IPS-18a (cell line): ENCODE results near the gene FADD.

Experiments
- H3K27ac ChIP-seq: one replicate; pipeline ENCODE4 v1.5.1; 2013; ENCODE audit warnings: low read length
- H3K27me3 ChIP-seq: one replicate; pipeline ENCODE4 v1.6.1; 2013; ENCODE audit warnings: mild to moderate bottlenecking, low read length; ENCODE audit not compliant: control insufficient read depth, insufficient read depth
- H3K36me3 ChIP-seq: one replicate; pipeline ENCODE4 v1.6.1; 2013; ENCODE audit warnings: low read depth, low read length; ENCODE audit not compliant: control insufficient read depth
- H3K4me1 ChIP-seq: one replicate; pipeline ENCODE4 v1.6.1; 2013; ENCODE audit warnings: low read depth, low read length; ENCODE audit not compliant: control insufficient read depth
- H3K4me3 ChIP-seq: one replicate; pipeline ENCODE4 v1.5.1; 2013; ENCODE audit warnings: low read length
- H3K9ac ChIP-seq: one replicate; pipeline ENCODE4 v1.6.1; 2013; ENCODE audit warnings: mild to moderate bottlenecking, low read length, moderate library complexity
- H3K9me3 ChIP-seq: one replicate; pipeline ENCODE4 v1.6.1; 2013; ENCODE audit warnings: low read depth, low read length; ENCODE audit not compliant: control insufficient read depth

Gene FADD

DNA sequence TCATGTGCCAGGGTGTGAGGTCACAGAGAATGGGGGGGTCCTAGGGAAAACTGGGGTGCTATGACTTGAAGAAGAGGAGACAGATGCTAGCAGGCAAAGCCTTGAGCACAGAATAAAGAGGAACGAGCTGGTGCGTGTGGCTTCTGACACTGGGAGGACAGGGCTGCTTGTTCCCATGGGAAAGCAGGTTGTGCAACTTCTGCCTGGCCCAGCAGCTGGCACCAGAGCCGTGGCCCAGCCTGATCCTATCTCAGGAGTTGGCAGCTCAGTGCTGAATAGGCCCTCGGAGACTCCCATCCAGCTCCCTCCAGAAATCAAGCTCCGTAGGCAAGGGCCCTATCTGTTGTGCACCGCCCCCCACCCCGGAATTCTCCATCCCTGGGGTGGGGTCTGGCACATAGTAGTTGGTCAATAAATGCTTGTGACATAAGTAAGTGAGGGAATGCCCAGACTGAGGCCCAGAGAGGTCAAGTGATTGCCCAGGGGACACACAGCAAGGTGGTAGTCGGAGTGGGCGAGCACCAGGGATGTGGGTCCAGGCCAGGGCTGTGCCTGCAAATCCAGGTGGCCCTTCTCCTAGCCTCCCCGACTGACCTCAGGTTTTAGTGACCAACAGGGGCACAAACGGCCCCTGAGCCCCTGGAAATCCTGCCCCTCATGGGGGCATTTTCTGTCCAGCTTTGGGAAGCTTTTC is 19.5 kb upstream of the FADD start:
- H3K4me3 ChIP-seq: no peak overlapping the region
- H3K27me3 ChIP-seq: no peaks in the 10 kb centered on the region
- H3K27ac ChIP-seq: no peak overlapping the region
- H3K4me1 ChIP-seq: no peaks in the 10 kb centered on the region
- no peaks in the 10 kb centered on the region for H3K36me3 ChIP-seq
- no peak overlapping the region for H3K9ac ChIP-seq
- no peaks in the 10 kb centered on the region for H3K9me3 ChIP-seq

GRCh38 chr11:70184396-70184795 is 18.7 kb upstream of the FADD start:
- Histone ChIP-seq H3K27me3 (no peaks in the 10 kb centered on the region), H3K9ac (no peak overlapping the region), H3K9me3 (no peaks in the 10 kb centered on the region), H3K4me3 (no peak overlapping the region), H3K4me1 (no peaks in the 10 kb centered on the region), H3K27ac (no peak overlapping the region), H3K36me3 (no peaks in the 10 kb centered on the region)

- Histone ChIP-seq H3K27me3 (no peaks in the 10 kb centered on the region), H3K27ac (no peak overlapping the region), H3K36me3 (no peaks in the 10 kb centered on the region), H3K9ac (no peak overlapping the region), H3K4me3 (no peak overlapping the region), H3K9me3 (no peaks in the 10 kb centered on the region), H3K4me1 (no peaks in the 10 kb centered on the region)
Observed at GRCh38 chr11:70185348-70186055, 17.6 kb upstream of the FADD start.

GRCh38 chr11:70186420-70186819 is 16.7 kb upstream of the FADD start:
- no peak overlapping the region for H3K27ac ChIP-seq
- no peaks in the 10 kb centered on the region for H3K27me3 ChIP-seq
- no peaks in the 10 kb centered on the region for H3K36me3 ChIP-seq
- no peak overlapping the region for H3K9ac ChIP-seq
- no peak overlapping the region for H3K4me3 ChIP-seq
- H3K9me3 ChIP-seq: no peaks in the 10 kb centered on the region
- no peaks in the 10 kb centered on the region for H3K4me1 ChIP-seq

GRCh38 chr11:70186936-70187335 is 16.2 kb upstream of the FADD start:
- no peak overlapping the region for H3K27ac ChIP-seq
- no peaks in the 10 kb centered on the region for H3K27me3 ChIP-seq
- no peaks in the 10 kb centered on the region for H3K4me1 ChIP-seq

DNA sequence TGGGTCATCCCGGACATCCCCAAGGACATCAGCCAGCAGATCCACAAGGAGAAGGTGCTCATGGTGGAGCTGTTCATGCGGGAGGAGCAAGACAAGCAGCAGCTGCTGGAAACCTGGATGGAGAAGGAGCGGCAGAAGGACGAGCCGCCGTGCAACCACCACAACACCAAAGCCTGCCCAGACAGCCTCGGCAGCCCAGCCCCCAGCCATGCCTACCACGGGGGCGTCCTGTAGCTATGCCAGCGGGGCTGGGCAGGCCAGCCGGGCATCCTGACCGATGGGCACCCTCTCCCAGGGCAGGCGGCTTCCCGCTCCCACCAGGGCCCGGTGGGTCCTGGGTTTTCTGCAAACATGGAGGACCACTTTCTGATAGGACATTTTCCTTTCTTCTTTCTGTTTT is 15.3 kb upstream of the FADD start:
- H3K4me3 ChIP-seq: no peak overlapping the region

More at GRCh38 chr11:70186936-70187335, 16.2 kb upstream of the FADD start:
- Histone ChIP-seq H3K9me3 (no peaks in the 10 kb centered on the region), H3K9ac (no peak overlapping the region), H3K4me3 (no peak overlapping the region), H3K36me3 (no peaks in the 10 kb centered on the region)

DNA sequence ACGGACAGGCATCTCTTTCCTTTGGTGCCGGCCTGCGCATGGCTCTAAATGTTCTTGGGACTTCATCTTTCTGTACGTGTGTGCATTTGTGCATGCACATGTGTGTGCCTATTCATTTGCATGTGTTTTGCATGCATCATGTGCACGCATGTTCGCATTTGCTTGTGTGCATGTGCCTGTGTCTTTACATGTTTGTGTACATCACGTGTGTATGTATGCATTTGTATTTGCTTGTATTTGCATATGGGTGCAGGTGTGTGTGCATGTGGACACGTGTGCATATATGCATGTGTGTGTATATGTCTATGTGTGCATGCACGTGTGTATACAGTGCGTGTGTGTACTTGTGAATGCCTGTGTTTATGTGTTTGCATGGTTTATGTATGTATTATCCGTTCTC is 13.5 kb upstream of the FADD start:
- Histone ChIP-seq H3K9ac (no peak overlapping the region), H3K27ac (no peak overlapping the region)

More for the DNA sequence above, 15.3 kb upstream of the FADD start:
- Histone ChIP-seq H3K27ac (no peak overlapping the region), H3K4me1 (no peaks in the 10 kb centered on the region), H3K27me3 (no peaks in the 10 kb centered on the region), H3K9ac (no peak overlapping the region), H3K36me3 (no peaks in the 10 kb centered on the region), H3K9me3 (no peaks in the 10 kb centered on the region)

GRCh38 chr11:70191495-70192140 is 11.5 kb upstream of the FADD start:
- Histone ChIP-seq H3K4me1 (no peaks in the 10 kb centered on the region), H3K4me3 (no peak overlapping the region), H3K9me3 (no peaks in the 10 kb centered on the region), H3K27ac (no peak overlapping the region), H3K36me3 (no peaks in the 10 kb centered on the region), H3K27me3 (no peaks in the 10 kb centered on the region), H3K9ac (no peak overlapping the region)

More for the DNA sequence above, 13.5 kb upstream of the FADD start:
- Histone ChIP-seq H3K4me3 (no peak overlapping the region), H3K36me3 (no peaks in the 10 kb centered on the region), H3K27me3 (no peaks in the 10 kb centered on the region), H3K4me1 (no peaks in the 10 kb centered on the region), H3K9me3 (no peaks in the 10 kb centered on the region)

DNA sequence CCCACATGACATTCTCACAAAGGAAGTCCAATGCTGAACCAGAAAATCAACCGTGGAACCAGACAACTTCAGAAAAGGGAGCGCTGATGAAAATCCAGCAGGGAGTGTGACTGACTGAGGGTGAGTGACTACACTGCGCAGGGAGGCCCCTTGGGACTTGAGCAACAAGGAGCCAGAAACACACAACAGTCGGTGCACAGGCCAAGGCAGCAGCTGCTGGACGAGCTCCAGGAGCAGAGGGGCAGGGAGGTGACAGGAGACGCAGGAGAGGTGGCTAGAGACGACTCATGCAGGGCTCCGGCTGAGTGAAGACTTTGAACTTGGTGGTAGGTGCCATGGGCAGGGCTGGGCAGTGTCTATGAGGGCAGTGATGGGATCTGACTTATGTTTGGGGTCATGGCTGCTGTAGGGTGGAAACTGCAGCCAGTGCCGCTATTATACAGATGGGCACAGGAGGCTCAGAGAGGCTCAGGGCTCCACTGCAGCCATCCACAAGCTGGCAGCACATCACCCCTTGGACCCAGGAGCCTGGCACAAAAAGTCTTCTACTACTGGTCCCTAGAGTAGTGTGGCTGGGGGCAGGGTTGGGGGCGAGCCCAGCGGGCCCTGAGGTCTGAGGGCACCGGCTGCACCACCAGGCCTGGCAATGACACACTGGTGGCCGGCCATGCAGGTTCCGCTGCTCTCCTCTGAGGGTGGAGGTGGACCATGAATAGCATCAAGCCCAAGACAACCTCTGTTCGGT is 10.3 kb upstream of the FADD start:
- Histone ChIP-seq H3K27me3 (no peaks in the 10 kb centered on the region), H3K4me3 (no peak overlapping the region), H3K9me3 (no peaks in the 10 kb centered on the region), H3K9ac (no peak overlapping the region), H3K36me3 (no peaks in the 10 kb centered on the region), H3K27ac (no peak overlapping the region), H3K4me1 (no peaks in the 10 kb centered on the region)

DNA sequence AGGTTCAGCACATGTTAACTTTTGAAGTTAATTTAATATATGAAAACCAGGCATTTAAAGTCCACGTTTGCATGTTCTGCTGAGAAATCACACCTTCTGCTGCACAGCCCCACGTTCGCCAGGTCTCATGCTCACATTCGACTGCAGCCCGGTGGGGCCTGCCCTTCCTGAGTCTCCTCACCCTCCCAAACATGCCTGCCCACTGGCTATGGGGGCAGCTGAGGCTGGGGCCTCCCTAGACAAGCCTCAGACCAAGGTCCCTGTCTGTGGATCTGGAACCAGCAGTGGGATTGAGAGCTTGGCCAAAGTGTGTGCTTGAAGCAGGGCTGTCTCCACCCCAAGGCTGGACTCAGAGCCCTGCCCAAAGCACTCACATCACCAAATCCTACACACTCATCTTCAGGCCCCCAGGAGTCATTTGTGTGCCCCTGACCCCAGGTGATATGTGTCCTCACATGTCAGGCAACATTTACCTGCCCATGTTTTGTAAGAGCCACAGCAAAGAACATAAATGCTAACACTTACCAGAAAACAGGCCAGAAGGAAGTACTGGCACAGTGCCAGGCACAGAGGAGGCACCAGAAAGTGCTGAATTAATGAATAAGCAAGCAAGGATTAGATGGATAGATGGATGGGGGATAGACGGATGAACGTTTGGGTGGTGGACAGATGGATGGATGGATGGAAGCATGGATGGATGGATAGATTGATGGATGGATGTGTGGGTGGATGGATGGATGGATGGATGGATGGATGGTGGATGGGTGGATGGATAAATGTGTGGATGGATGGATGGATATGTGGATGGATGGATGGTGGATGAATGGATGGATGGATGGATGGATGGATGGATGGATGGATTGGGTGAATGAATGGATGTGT is 9.4 kb upstream of the FADD start:
- no peak overlapping the region for H3K27ac ChIP-seq
- H3K4me3 ChIP-seq: no peak overlapping the region
- no peaks in the 10 kb centered on the region for H3K4me1 ChIP-seq
- H3K27me3 ChIP-seq: no peaks in the 10 kb centered on the region
- no peak overlapping the region for H3K9ac ChIP-seq
- no peaks in the 10 kb centered on the region for H3K9me3 ChIP-seq
- no peaks in the 10 kb centered on the region for H3K36me3 ChIP-seq
